Mammary epithelial cell (primary cell): ENCODE measurements around the gene VSIG1.

Experiments used
- EZH2 ChIP-seq: IDR thresholded peaks from 2 replicates; pipeline ENCODE4 v1.6.1; 2012; ENCODE audit warnings: low read length, inconsistent platforms, borderline replicate concordance
- TF ChIP-seq, protein P1 (sequence below), 2 donors: IDR thresholded peaks in 1 of 2; conservative IDR thresholded peaks in 1 of 2; 2 replicates each; pipeline ENCODE4 v1.5.1; 2011 to 2012; ENCODE audit warnings: inconsistent platforms in 2 of 2, low read length in 2 of 2, mild to moderate bottlenecking in 2 of 2, control low read depth in 1 of 2, low read depth in 1 of 2; ENCODE audit not compliant: insufficient read depth in 1 of 2; ENCODE audit errors: extremely low read depth in 1 of 2

GRCh38 chrX:108033890-108034289 is 11.0 kb upstream of the VSIG1 start:
- TF ChIP-seq, protein P1, sequence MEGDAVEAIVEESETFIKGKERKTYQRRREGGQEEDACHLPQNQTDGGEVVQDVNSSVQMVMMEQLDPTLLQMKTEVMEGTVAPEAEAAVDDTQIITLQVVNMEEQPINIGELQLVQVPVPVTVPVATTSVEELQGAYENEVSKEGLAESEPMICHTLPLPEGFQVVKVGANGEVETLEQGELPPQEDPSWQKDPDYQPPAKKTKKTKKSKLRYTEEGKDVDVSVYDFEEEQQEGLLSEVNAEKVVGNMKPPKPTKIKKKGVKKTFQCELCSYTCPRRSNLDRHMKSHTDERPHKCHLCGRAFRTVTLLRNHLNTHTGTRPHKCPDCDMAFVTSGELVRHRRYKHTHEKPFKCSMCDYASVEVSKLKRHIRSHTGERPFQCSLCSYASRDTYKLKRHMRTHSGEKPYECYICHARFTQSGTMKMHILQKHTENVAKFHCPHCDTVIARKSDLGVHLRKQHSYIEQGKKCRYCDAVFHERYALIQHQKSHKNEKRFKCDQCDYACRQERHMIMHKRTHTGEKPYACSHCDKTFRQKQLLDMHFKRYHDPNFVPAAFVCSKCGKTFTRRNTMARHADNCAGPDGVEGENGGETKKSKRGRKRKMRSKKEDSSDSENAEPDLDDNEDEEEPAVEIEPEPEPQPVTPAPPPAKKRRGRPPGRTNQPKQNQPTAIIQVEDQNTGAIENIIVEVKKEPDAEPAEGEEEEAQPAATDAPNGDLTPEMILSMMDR (conservative IDR thresholded peaks at IDR 0.05 in 1 of 2, IDR thresholded peaks at IDR 0.05 in 1 of 2; ENCODE audit: extremely low read depth in 1 of 2, insufficient read depth in 1 of 2, low read depth in 1 of 2, low read length in 2 of 2), result no peak
- TF ChIP-seq EZH2, result no peak
